ENCODE results near the gene SLC39A7. TPM values are rescaled to one million over a fixed set of nuclear protein-coding genes. Genes with fewer than 3 reads are reported as not detected.

SLC39A7 gene
- total and polyA plus RNA-seq, 2 of the 13 experiments (the other 11 are each of a cell fraction or from before 2014, with no cell fraction given): 142 to 229 TPM

DNA sequence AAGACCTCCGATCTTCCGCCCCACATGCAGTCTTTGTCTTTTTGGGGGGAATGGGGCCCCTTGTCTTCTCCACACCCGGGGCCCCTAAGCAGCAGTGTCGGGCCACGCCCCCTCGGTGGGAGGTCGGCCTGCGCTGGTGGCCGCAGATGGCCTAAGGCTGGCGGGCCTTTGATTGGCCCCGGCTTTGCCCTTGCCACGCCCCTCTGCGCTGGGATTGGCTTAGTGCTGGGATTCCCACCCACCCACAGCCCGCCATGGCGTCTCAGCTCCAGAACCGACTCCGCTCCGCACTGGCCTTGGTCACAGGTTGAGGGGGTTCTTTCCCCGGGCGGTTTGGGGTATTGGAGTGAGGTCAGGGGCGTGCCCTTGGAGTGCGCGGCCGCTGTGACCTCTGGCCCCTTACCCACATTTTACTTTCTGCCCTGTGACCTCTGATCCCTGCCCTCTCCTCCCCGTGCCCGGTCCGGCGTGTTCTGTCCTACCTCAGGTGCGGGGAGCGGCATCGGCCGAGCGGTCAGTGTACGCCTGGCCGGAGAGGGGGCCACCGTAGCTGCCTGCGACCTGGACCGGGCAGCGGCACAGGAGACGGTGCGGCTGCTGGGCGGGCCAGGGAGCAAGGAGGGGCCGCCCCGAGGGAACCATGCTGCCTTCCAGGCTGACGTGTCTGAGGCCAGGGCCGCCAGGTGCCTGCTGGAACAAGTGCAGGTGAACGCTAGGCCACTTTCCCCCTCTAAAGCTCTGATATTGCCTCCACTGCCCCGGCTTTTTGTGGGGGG lies 3.9 kb downstream of the SLC39A7 start, which contains the start of gene HSD17B8 (continued):
- TF ChIP-seq ZKSCAN1 (IDR thresholded peaks at IDR 0.05; ENCODE audit: low read length): no peak
- TF ChIP-seq, protein P1, sequence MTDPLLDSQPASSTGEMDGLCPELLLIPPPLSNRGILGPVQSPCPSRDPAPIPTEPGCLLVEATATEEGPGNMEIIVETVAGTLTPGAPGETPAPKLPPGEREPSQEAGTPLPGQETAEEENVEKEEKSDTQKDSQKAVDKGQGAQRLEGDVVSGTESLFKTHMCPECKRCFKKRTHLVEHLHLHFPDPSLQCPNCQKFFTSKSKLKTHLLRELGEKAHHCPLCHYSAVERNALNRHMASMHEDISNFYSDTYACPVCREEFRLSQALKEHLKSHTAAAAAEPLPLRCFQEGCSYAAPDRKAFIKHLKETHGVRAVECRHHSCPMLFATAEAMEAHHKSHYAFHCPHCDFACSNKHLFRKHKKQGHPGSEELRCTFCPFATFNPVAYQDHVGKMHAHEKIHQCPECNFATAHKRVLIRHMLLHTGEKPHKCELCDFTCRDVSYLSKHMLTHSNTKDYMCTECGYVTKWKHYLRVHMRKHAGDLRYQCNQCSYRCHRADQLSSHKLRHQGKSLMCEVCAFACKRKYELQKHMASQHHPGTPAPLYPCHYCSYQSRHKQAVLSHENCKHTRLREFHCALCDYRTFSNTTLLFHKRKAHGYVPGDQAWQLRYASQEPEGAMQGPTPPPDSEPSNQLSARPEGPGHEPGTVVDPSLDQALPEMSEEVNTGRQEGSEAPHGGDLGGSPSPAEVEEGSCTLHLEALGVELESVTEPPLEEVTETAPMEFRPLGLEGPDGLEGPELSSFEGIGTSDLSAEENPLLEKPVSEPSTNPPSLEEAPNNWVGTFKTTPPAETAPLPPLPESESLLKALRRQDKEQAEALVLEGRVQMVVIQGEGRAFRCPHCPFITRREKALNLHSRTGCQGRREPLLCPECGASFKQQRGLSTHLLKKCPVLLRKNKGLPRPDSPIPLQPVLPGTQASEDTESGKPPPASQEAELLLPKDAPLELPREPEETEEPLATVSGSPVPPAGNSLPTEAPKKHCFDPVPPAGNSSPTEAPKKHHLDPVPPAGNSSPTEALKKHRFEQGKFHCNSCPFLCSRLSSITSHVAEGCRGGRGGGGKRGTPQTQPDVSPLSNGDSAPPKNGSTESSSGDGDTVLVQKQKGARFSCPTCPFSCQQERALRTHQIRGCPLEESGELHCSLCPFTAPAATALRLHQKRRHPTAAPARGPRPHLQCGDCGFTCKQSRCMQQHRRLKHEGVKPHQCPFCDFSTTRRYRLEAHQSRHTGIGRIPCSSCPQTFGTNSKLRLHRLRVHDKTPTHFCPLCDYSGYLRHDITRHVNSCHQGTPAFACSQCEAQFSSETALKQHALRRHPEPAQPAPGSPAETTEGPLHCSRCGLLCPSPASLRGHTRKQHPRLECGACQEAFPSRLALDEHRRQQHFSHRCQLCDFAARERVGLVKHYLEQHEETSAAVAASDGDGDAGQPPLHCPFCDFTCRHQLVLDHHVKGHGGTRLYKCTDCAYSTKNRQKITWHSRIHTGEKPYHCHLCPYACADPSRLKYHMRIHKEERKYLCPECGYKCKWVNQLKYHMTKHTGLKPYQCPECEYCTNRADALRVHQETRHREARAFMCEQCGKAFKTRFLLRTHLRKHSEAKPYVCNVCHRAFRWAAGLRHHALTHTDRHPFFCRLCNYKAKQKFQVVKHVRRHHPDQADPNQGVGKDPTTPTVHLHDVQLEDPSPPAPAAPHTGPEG (CRISPR knock-in tag; IDR thresholded peaks at IDR 0.05): peak; percentile 54; the same call in 1 of the 2 replicates
- peak; percentile 94 for TF ChIP-seq ZNF766 (CRISPR knock-in tag; IDR thresholded peaks at IDR 0.05; ENCODE audit: borderline replicate concordance)
- TF ChIP-seq RELA (CRISPR knock-in tag; IDR thresholded peaks at IDR 0.05): peak; percentile 24; the same call in 1 of the 2 replicates
- TF ChIP-seq MEIS2 (CRISPR knock-in tag; IDR thresholded peaks at IDR 0.05): no peak
- no peak for TF ChIP-seq ZNF652 (CRISPR knock-in tag; IDR thresholded peaks at IDR 0.05; ENCODE audit: borderline replicate concordance, low read depth)
- no peak for TF ChIP-seq NFE2L2 (IDR thresholded peaks at IDR 0.05; ENCODE audit: low read length)
- no peak for TF ChIP-seq STAG1 (CRISPR knock-in tag; IDR thresholded peaks at IDR 0.05)
- TF ChIP-seq ZNF607 (CRISPR knock-in tag; IDR thresholded peaks at IDR 0.05; ENCODE audit: borderline replicate concordance): no peak
- TF ChIP-seq ZFP90 (CRISPR knock-in tag; IDR thresholded peaks at IDR 0.05; ENCODE audit: borderline replicate concordance): peak; percentile 80; the same call in 1 of the 2 replicates
- TF ChIP-seq ZNF570 (CRISPR knock-in tag; IDR thresholded peaks at IDR 0.05; ENCODE audit: borderline replicate concordance): 0 out of 2 replicates have a peak, but pooled peaks have one; percentile 52
- no peak; the same call in 1 of the 2 replicates for TF ChIP-seq ZNF614 (CRISPR knock-in tag; IDR thresholded peaks at IDR 0.05; ENCODE audit: borderline replicate concordance)
- TF ChIP-seq, protein P2, sequence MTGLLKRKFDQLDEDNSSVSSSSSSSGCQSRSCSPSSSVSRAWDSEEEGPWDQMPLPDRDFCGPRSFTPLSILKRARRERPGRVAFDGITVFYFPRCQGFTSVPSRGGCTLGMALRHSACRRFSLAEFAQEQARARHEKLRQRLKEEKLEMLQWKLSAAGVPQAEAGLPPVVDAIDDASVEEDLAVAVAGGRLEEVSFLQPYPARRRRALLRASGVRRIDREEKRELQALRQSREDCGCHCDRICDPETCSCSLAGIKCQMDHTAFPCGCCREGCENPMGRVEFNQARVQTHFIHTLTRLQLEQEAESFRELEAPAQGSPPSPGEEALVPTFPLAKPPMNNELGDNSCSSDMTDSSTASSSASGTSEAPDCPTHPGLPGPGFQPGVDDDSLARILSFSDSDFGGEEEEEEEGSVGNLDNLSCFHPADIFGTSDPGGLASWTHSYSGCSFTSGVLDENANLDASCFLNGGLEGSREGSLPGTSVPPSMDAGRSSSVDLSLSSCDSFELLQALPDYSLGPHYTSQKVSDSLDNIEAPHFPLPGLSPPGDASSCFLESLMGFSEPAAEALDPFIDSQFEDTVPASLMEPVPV (CRISPR knock-in tag; IDR thresholded peaks at IDR 0.05): peak; percentile 91
- 0 out of 2 replicates have a peak, but pooled peaks have one; percentile 12 for TF ChIP-seq FOXK1 (CRISPR knock-in tag; IDR thresholded peaks at IDR 0.05; ENCODE audit: borderline replicate concordance, low read depth)
- no peak for TF ChIP-seq ELF3 (CRISPR knock-in tag; IDR thresholded peaks at IDR 0.05)
- TF ChIP-seq, protein P3, sequence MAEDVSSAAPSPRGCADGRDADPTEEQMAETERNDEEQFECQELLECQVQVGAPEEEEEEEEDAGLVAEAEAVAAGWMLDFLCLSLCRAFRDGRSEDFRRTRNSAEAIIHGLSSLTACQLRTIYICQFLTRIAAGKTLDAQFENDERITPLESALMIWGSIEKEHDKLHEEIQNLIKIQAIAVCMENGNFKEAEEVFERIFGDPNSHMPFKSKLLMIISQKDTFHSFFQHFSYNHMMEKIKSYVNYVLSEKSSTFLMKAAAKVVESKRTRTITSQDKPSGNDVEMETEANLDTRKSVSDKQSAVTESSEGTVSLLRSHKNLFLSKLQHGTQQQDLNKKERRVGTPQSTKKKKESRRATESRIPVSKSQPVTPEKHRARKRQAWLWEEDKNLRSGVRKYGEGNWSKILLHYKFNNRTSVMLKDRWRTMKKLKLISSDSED (CRISPR knock-in tag; IDR thresholded peaks at IDR 0.05): no peak
- TF ChIP-seq ATM (IDR thresholded peaks at IDR 0.05; ENCODE audit: borderline replicate concordance): no peak
- no peak for TF ChIP-seq ZNF644 (CRISPR knock-in tag; IDR thresholded peaks at IDR 0.05; ENCODE audit: low read depth)
- TF ChIP-seq NR2C2 (CRISPR knock-in tag; IDR thresholded peaks at IDR 0.05; ENCODE audit: borderline replicate concordance): peak; percentile 94
- TF ChIP-seq PHF8 (CRISPR knock-in tag; IDR thresholded peaks at IDR 0.05): peak; percentile 73
